ENCODE results near the gene UIMC1.

DNA sequence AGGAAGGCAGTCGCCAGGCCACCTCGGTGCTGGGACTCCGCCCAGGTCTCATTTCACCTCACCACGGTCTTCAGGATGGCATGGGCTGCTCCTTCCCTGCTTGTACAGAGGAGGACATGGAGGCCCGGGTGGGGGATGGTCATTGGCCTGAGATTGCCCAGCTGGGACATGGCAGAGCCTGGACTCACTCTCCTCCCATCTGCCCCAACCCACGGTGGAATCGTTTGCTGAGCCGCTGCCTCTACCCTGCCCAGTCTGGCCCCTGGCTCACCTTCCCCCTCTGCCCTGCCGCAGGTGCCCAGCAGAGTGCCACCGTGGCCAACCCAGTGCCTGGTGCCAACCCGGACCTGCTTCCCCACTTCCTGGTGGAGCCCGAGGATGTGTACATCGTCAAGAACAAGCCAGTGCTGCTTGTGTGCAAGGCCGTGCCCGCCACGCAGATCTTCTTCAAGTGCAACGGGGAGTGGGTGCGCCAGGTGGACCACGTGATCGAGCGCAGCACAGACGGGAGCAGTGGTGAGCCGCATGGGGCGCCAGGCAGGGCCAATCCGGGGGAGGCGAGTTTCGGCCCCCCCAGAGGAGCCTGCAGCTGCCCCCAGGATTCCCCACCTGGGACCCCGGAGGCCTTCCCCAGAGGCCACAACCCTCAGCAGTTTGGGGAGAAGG is 144.1 kb downstream of the UIMC1 start:
- TF ChIP-seq, protein P1, sequence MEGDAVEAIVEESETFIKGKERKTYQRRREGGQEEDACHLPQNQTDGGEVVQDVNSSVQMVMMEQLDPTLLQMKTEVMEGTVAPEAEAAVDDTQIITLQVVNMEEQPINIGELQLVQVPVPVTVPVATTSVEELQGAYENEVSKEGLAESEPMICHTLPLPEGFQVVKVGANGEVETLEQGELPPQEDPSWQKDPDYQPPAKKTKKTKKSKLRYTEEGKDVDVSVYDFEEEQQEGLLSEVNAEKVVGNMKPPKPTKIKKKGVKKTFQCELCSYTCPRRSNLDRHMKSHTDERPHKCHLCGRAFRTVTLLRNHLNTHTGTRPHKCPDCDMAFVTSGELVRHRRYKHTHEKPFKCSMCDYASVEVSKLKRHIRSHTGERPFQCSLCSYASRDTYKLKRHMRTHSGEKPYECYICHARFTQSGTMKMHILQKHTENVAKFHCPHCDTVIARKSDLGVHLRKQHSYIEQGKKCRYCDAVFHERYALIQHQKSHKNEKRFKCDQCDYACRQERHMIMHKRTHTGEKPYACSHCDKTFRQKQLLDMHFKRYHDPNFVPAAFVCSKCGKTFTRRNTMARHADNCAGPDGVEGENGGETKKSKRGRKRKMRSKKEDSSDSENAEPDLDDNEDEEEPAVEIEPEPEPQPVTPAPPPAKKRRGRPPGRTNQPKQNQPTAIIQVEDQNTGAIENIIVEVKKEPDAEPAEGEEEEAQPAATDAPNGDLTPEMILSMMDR (conservative IDR thresholded peaks at IDR 0.05): no peak; the same call in 1 of the 2 replicates
- TF ChIP-seq ZFX (IDR thresholded peaks at IDR 0.05): 0 out of 2 replicates have a peak, but pooled peaks have one; percentile 23
